K562 (cell line): ENCODE measurements around the gene TADA2A. TPM values are rescaled to one million over a fixed set of nuclear protein-coding genes. Genes with fewer than 3 reads are reported as not detected.

Source experiments
- ATAC-seq: fragments of 200-7000 bp; cut with Tn5 transposase; 3 replicates; pipeline ENCODE4 v1.9.1; 2020; ENCODE audit warnings: moderate library complexity
- BruUV-seq: library from RNA; stranded (reverse); fragments of 400-500 nt; replicated peaks from 2 replicates; lab custom pipeline; 2021; lab: Mats Ljungman, UMichigan
- CTCF ChIA-PET: fragments of 300-600 bp; formaldehyde crosslinking; extraction: SDS; loops from one replicate; lab custom pipeline; 2021; ENCODE audit warnings: low intra/inter-chr PET ratio; lab: Yijun Ruan, JAX
- POLR2A ChIA-PET: fragments of 300-600, 350-650 bp; sonication (Branson Sonifier 250); formaldehyde crosslinking; extraction: SDS; loops from one replicate; lab custom pipeline; 2021; ENCODE audit warnings: antibody characterized with exemption, inconsistent platforms; lab: Yijun Ruan, JAX
- DNase-seq, 4 experiments: peaks; one replicate each; pipeline versions ENCODE4 v3.0.0 to v3.0.0-alpha.2; 2011 to 2018; ENCODE audit warnings: low spot score in 3 of 4, mixed read lengths in 3 of 4; ENCODE audit errors: extremely low read depth in 1 of 4
- FAIRE-seq: peaks from 2 replicates; lab custom pipeline; 2011; peaks lifted over from hg19 to GRCh38; lab: Jason Lieb, UNC
- H2AFZ ChIP-seq: 2 replicates; pipeline ENCODE4 v1.6.0; 2011; ENCODE audit warnings: low read depth, low read length, control low read depth, inconsistent platforms
- H3K27ac ChIP-seq: fragments of 200-600 bp; 3 replicates; pipeline ENCODE4 v1.8.0; 2011; ENCODE audit warnings: low read depth, mild to moderate bottlenecking, control low read depth, inconsistent platforms, low read length, moderate library complexity, mixed read lengths; ENCODE audit errors: extremely low read depth
- H3K27me3 ChIP-seq, 2 experiments: fragments of 300-600 bp in 1 of 2; 2 replicates in 1 of 2; 3 replicates in 1 of 2; pipeline versions ENCODE4 v1.6.0 to v1.8.0; 2011; ENCODE audit warnings: inconsistent platforms in 2 of 2, low read length in 2 of 2, mild to moderate bottlenecking in 1 of 2, mixed read lengths in 1 of 2, moderate library complexity in 1 of 2; ENCODE audit not compliant: control insufficient read depth in 2 of 2, insufficient read depth in 2 of 2
- H3K36me3 ChIP-seq: fragments of 300-600 bp; 3 replicates; pipeline ENCODE4 v1.8.0; 2011; ENCODE audit warnings: mild to moderate bottlenecking, low read length, inconsistent platforms; ENCODE audit not compliant: control insufficient read depth, insufficient read depth
- H3K4me1 ChIP-seq, 2 experiments: fragments of 200-600 bp in 1 of 2; replicated peaks in 1 of 2; 2 replicates in 1 of 2; 3 replicates in 1 of 2; pipeline versions ENCODE4 v1.5.1 to v1.8.0; 2011; ENCODE audit warnings: inconsistent platforms in 2 of 2, low read length in 2 of 2, mild to moderate bottlenecking in 1 of 2, mixed read lengths in 1 of 2, moderate library complexity in 1 of 2; ENCODE audit not compliant: control insufficient read depth in 2 of 2, insufficient read depth in 2 of 2
- H3K4me2 ChIP-seq: 2 replicates; pipeline ENCODE4 v1.6.1; 2011; ENCODE audit warnings: low read length, control low read depth, inconsistent platforms, mixed read lengths; ENCODE audit not compliant: insufficient read depth
- H3K4me3 ChIP-seq: fragments of 200-600 bp; sonication (generic), shearing (Covaris generic); 2 replicates; pipeline ENCODE4 v1.5.1; 2016; ENCODE audit warnings: control low read depth, inconsistent platforms
- H3K79me2 ChIP-seq: fragments of 200-600 bp; 3 replicates; pipeline ENCODE4 v1.8.0; 2011; ENCODE audit warnings: low read length, inconsistent platforms; ENCODE audit not compliant: control insufficient read depth, insufficient read depth
- H3K9ac ChIP-seq, 2 experiments: 2 replicates each; pipeline versions ENCODE4 v1.6.0 to v1.6.1; 2011; ENCODE audit warnings: low read depth in 2 of 2, low read length in 2 of 2, control low read depth in 1 of 2, inconsistent platforms in 1 of 2, mild to moderate bottlenecking in 1 of 2, mixed read lengths in 1 of 2; ENCODE audit not compliant: insufficient read depth in 1 of 2
- H3K9me1 ChIP-seq: one replicate; pipeline ENCODE4 v1.6.0; 2011; ENCODE audit warnings: inconsistent platforms, mild to moderate bottlenecking, low read length, moderate library complexity; ENCODE audit not compliant: control insufficient read depth, insufficient read depth
- H3K9me3 ChIP-seq: replicated peaks from 2 replicates; pipeline ENCODE4 v1.5.1; 2011; ENCODE audit warnings: low read depth, low read length, inconsistent platforms; ENCODE audit not compliant: control insufficient read depth, insufficient read depth
- H4K20me1 ChIP-seq: replicated peaks from 2 replicates; pipeline ENCODE4 v1.6.1; 2011; ENCODE audit warnings: low read length, inconsistent platforms, mixed read lengths; ENCODE audit not compliant: control insufficient read depth, insufficient read depth
- CTCFL ChIP-seq: IDR thresholded peaks from 2 replicates; pipeline ENCODE4 v1.6.1; 2011; ENCODE audit warnings: borderline replicate concordance, low read depth, mild to moderate bottlenecking, moderate library complexity, low read length; ENCODE audit not compliant: insufficient read depth, poor library complexity, severe bottlenecking
- E2F6 ChIP-seq, 2 experiments: IDR thresholded peaks; 2 replicates each; pipeline ENCODE4 v1.6.1; 2011; ENCODE audit warnings: borderline replicate concordance in 1 of 2, control low read depth in 1 of 2, low read depth in 1 of 2, low read length in 1 of 2, mild to moderate bottlenecking in 1 of 2, mixed read lengths in 1 of 2, moderate library complexity in 1 of 2; ENCODE audit not compliant: insufficient read depth in 1 of 2, insufficient read length in 1 of 2, poor library complexity in 1 of 2, severe bottlenecking in 1 of 2; ENCODE audit errors: extremely low read depth in 1 of 2
- ELF1 ChIP-seq: fragments of 200-800 bp; sonication (Bioruptor generic); IDR thresholded peaks from 2 replicates; pipeline ENCODE4 v1.6.1; 2016; ENCODE audit warnings: missing genetic modification characterization, missing compliant biosample characterization
- HNRNPH1 ChIP-seq: fragments of 200-400 bp; formaldehyde crosslinking; optimal IDR thresholded peaks from 2 replicates; pipeline ENCODE3; 2017; ENCODE audit warnings: low read depth, mild to moderate bottlenecking, low read length, moderate library complexity
- HNRNPK ChIP-seq: fragments of 200-400 bp; formaldehyde crosslinking; IDR thresholded peaks from one replicate; pipeline ENCODE4 v1.6.1; 2018; ENCODE audit warnings: mild to moderate bottlenecking, low read depth, low read length; ENCODE audit not compliant: poor library complexity, severe bottlenecking
- JUND ChIP-seq, 2 experiments: IDR thresholded peaks; 2 replicates in 1 of 2; 3 replicates in 1 of 2; pipeline ENCODE4 v1.6.1; 2011; ENCODE audit warnings: borderline replicate concordance in 2 of 2, low read depth in 2 of 2, low read length in 2 of 2, improper control_type of control experiment in 1 of 2, missing biosample characterization in 1 of 2, missing genetic modification characterization in 1 of 2, missing genetic modification reagents in 1 of 2
- PHTF2 ChIP-seq: fragments of 250-450 bp; sonication (Bioruptor Pico); IDR thresholded peaks from 2 replicates; pipeline ENCODE4 v1.5.0; 2021; ENCODE audit warnings: mild to moderate bottlenecking
- SIRT6 ChIP-seq: IDR thresholded peaks from one replicate; pipeline ENCODE4 v1.6.1; 2012; ENCODE audit warnings: low read depth, mild to moderate bottlenecking, control low read depth, inconsistent platforms, low read length, moderate library complexity
- STAG1 ChIP-seq: sonication (generic); formaldehyde crosslinking; IDR thresholded peaks from 2 replicates; pipeline ENCODE4 v1.5.0; 2020; ENCODE audit warnings: missing genetic modification reagents, borderline replicate concordance
- TAF15 ChIP-seq: fragments of 200-400 bp; formaldehyde crosslinking; IDR thresholded peaks from 2 replicates; pipeline ENCODE4 v1.6.1; 2017; ENCODE audit warnings: mild to moderate bottlenecking, low read depth, low read length, moderate library complexity
- ZBTB1 ChIP-seq: sonication (generic); formaldehyde crosslinking; IDR thresholded peaks from 2 replicates; pipeline ENCODE4 v1.8.1; 2023; ENCODE audit warnings: missing genetic modification reagents, low read depth, mild to moderate bottlenecking, borderline replicate concordance
- ZFP91 ChIP-seq: sonication (generic); formaldehyde crosslinking; IDR thresholded peaks from 2 replicates; pipeline ENCODE4 v1.8.0; 2022; ENCODE audit warnings: mild to moderate bottlenecking, missing genetic modification reagents
- ZFPM2 ChIP-seq: fragments of 250-450 bp; sonication (Bioruptor Pico); IDR thresholded peaks from 2 replicates; pipeline ENCODE4 v1.5.1; 2022; ENCODE audit warnings: mild to moderate bottlenecking
- ZNF217 ChIP-seq: sonication (generic); formaldehyde crosslinking; IDR thresholded peaks from 2 replicates; pipeline ENCODE4 v1.8.0; 2022; ENCODE audit warnings: mild to moderate bottlenecking, missing genetic modification reagents
- ZNF778 ChIP-seq: fragments of 450-650 bp; formaldehyde crosslinking; IDR thresholded peaks from 2 replicates; pipeline ENCODE4 v1.4.0; 2020; ENCODE audit warnings: mild to moderate bottlenecking, moderate library complexity
- WGBS: fragments of 100-300 bp; shearing (Covaris generic); methylation state at CpG from one replicate; pipeline ENCODE4 v1.1.6; 2016; ENCODE audit warnings: low coverage, mixed read lengths; ENCODE audit not compliant: insufficient coverage; ENCODE audit errors: missing lambda C conversion rate; 5-methylcytosine and 5-hydroxymethylcytosine counted together
- in situ Hi-C: fragments of 300-500 bp; cut with MboI; formaldehyde crosslinking; loops from 4 replicates; pipeline ENCODE4 v1.15.0; 2018; ENCODE audit warnings: inconsistent platforms, mixed read lengths
- intact Hi-C: fragments of 100-400 bp; cut with micrococcal nuclease; formaldehyde crosslinking; loops from 2 replicates; pipeline ENCODE4 v1.14.2; 2022
- polyA plus RNA-seq, 8 experiments: library from polyadenylated mRNA; depleted of rRNA in 4 of 8; stranded (reverse) in 5 of 8; unstranded in 3 of 8; fragments of >200 nt; fragmentation: Nextera tagmentation in 2 of 8; fragmentation: Illumina TruSeq in 1 of 8; extraction: Ambion mirVana in 2 of 8; extraction: Trizol in 1 of 8; gene quantifications; 2 replicates each; pipeline versions ENCODE4 v1.2.1 to v1.2.3, GENCODE V29; 2011 to 2014; ENCODE audit warnings: inconsistent platforms in 1 of 8, missing spikeins in 1 of 8
- total RNA-seq, 7 experiments: library from RNA; depleted of rRNA in 6 of 7; stranded (reverse); fragments of >200 nt in 6 of 7; fragmentation: Illumina TruSeq in 2 of 7; extraction: Trizol in 2 of 7; gene quantifications; 2 replicates each; pipeline versions ENCODE4 v1.2.1 to v1.2.3, GENCODE V29; 2011 to 2021; ENCODE audit warnings: low replicate concordance in 1 of 7

TADA2A gene
- total and polyA plus RNA-seq, 9 of the 15 experiments (the other 6 are each of a cell fraction or from before 2014, with no cell fraction given), result 13.8 to 37.7 (median 25.0) TPM

GRCh38 chr17:37490022-37490587 is 83.4 kb downstream of the TADA2A start:
- FAIRE-seq (no peak), ATAC-seq (peak; percentile 72), DNase-seq (peak in 1 of 4 experiments; percentile 80)
- Histone ChIP-seq H3K36me3 (no peaks in the 10 kb centered on the region), H2AFZ (peak overlapping the region; percentile 62), H3K4me3 (peak overlapping the region; percentile 74), H3K4me1 (peaks cover 11 to 24% of the 10 kb centered on the region in 2 experiments; a peak in 4 of 5 replicates), H3K27me3 (no peaks in the 10 kb centered on the region), H3K4me2 (peak overlapping the region; percentile 90), H3K9me1 (no peaks in the 10 kb centered on the region), H3K27ac (peak overlapping the region; percentile 79; the same call in 2 of the 3 replicates), H3K9ac (peak overlapping the region; percentile 61 to 90), H4K20me1 (no peaks in the 10 kb centered on the region), H3K79me2 (peaks cover 51% of the 10 kb centered on the region), H3K9me3 (no peaks in the 10 kb centered on the region)
- in situ Hi-C loops (no loop called here), intact Hi-C loops (no loop called here)
- ChIA-PET POLR2A (interaction anchor here (0.5 to 1.0 kb wide), 5 partner anchors 10 to 301 kb away, joined by 3 to 6 read pairs (median 3); no protein-coding TSS in a partner anchor), CTCF (no interaction called here)
- BruUV-seq, result no TSS peak
- 1% methylated on average over 24 of the region's 56 CpGs for WGBS
- TF ChIP-seq ZBTB1 (CRISPR knock-in tag) (peak; percentile 90), PHTF2 (CRISPR knock-in tag) (no peak), TAF15 (no peak), ZNF778 (CRISPR knock-in tag) (no peak), ZFPM2 (CRISPR knock-in tag) (no peak), ZNF217 (CRISPR knock-in tag) (no peak), HNRNPH1 (no peak), SIRT6 (no peak), ZFP91 (CRISPR knock-in tag) (no peak), ELF1 (tag) (no peak), JUND (IDR thresholded peaks at IDR 0.05; ENCODE audit: borderline replicate concordance, low read depth, low read length) (no peak), JUND (tag; IDR thresholded peaks at IDR 0.05; ENCODE audit: borderline replicate concordance, low read depth, low read length) (no peak), STAG1 (no peak), E2F6 (IDR thresholded peaks at IDR 0.05; ENCODE audit: borderline replicate concordance in 1 of 2, extremely low read depth in 1 of 2, insufficient read depth in 1 of 2, insufficient read length in 1 of 2, low read depth in 1 of 2, low read length in 1 of 2, poor library complexity in 1 of 2, severe bottlenecking in 1 of 2) (peak in 1 of 2 experiments; percentile 46), HNRNPK (no peak), CTCFL (peak; percentile 90)
